HPDE6-E6E7 (cell line): Measurements from ENCODE around the gene SGPL1.

ENCODE experiments used
- DNase-seq: peaks from one replicate; pipeline ENCODE4 v3.0.0; 2011; ENCODE audit warnings: missing footprints; ENCODE audit errors: extremely low spot score

Gene SGPL1

DNA sequence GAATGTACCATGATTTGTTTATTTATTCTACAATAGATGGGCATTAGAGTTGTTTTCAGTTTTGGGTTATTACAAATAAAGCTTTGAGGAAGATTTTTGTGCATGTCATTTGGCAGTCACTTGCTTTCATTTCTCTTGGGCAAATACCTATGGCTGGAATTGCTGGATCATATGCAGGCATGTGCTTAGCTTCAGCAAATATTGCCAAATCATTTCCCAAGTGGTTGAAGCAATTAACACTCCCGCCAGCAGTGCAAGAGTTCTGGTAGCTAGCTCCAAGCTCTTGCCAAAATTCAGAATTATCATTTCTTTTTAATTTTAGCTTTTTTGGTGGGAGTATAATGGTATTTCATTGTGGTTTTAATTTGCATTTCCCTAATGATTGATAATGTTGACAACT is 105.5 kb downstream of the SGPL1 start:
- no peak for DNase-seq

DNA sequence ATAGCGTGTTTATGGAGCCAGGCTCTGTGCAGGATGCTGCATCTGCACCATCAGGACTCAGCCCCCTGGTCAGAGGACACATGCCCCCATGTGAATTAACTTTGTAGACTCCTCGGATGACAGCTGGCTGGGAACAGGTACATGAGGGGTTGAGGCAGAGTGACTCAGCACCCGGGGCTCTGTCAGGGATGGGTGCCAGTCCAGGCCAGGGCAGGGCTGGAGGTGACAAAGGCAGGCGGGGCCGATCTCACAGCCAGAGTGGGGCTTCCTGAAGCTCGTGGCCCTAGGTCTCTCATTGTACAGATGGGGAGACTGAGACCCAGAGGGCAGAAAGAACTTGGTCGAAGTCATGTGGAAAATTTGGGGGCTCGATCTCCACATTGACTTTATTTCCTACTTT is 107.9 kb downstream of the SGPL1 start:
- DNase-seq: no peak

DNA sequence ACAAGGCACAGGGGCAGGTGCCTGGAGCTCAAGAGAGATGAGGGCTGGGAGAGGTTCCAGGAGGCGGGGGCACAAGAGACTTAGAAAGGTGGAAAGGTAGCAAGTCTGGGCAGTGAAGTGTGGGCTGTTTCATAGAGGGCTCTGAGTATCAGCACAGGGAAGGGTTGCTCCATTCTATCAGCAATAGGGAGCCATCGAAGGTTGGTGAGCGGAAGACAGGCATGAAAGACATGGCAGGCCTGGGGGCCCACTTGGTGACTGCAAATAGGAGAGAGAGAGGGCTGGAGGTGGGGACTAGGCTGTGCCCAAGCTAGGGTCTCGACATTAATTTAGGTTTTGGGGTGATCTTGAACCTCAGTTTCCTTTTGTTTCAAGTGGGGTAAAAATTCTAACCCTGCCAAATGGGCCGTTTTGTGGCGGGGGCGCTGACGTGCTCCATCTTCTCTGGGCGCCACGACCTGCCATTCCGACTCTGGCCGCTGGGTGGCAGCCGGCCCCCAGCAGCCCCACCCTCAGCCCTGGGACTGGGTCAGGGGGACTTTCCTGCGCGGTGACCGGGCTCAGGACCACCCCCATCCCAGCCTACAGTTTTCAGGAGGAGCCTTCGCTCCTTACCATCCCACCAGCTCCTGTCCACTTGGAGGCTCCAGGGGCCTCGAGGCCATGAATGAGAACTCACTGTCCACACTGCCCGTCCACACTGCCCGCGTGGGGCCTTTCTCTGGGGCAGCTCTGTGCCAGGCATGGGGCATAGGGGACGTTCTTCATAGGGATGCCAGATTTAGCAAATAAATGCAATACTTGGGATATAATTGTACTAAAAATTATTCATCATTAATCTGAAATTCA is 109.9 kb downstream of the SGPL1 start:
- peak; percentile 37 for DNase-seq

DNA sequence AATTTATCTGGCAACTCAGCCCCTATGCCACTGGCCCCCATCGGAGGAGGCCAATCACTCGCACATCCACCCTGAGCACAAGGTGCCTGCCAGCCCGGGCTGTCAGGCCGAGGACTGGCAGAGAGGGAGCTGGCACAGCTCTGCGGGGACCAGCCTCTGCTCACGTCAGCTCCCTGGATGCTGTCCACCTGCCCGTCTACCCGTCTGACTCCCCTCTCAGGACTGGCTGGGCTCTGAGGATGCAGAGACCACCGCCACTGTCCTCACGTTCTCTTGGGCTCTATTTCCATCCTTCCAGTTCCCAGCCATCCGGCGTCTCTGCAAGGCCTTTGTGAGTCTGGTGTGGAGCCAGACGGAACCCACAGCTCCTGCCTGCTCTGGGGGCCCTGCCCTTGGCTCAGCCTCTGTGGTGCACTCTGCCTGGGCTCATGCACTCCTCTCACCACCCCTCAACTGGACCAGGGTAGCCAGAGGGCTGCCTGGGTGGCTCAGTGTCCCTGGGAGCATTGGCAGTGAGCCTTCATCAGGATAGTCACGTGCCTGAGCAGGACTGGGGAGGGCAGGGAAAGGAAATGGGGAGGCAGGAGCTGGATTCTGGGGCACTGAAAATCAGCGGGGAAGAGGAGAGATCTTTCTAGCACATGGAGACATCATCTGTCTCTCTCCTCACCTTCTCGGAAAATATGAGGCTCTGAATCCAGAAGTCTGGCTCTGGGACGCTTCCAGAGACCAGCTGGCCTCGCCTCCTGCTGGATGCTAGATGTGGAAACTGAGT is 110.7 kb downstream of the SGPL1 start:
- no peak for DNase-seq

DNA sequence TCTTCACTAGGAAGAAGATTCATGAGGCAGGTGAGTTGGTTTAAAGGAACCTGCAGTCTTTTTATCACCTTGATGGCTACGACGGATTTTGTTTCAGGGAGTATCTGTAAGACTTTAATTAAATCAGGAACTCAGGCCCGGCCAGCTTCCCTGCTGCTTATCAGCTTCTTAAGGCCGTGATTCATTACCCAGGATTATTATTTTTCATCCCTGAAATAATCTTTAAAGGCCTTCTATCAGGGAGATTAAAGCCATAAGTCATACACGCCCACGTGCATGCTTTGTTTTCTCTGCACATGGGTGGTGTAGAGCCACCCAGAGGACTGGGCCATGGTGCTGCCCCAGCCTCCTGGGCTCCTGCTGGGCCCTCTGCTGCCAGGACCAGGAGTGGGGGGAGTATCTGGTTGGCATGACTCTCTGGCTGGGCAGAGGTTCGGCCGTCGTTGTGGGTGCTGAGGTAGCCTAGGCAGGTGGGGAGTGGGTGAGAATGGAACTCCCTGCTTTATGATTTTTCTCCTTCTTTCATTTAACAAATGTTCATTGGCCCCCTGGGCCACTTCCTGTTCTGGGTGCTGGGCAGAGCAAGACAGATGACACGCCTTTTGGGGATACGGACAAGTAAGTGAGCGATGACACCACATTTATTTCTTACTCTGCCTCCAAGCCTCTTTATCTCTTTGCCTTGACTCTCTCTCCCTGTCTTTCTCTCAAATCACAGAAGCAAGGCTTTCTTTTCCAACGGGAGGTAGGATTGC is 111.6 kb downstream of the SGPL1 start:
- DNase-seq: no peak

DNA sequence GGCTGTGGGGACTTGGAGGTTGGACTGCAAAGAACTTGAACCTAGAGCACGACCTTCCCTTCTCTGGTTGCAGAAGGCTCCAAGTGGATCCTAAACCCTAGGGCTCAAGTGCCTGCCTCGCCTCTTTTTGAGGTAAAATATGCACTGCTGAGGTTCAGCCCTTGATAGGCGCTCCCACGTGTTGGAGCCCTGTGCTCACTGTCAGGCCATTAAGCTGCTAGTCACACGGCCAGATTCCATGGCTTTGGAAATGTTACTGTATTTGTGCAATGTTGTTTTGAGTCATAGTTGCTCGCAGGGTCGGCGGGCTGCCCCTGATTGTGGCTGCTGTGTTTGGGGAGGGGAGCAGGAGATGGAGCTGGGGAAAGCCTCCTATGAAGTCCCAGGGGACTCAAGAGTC is 112.4 kb downstream of the SGPL1 start:
- no peak for DNase-seq

DNA sequence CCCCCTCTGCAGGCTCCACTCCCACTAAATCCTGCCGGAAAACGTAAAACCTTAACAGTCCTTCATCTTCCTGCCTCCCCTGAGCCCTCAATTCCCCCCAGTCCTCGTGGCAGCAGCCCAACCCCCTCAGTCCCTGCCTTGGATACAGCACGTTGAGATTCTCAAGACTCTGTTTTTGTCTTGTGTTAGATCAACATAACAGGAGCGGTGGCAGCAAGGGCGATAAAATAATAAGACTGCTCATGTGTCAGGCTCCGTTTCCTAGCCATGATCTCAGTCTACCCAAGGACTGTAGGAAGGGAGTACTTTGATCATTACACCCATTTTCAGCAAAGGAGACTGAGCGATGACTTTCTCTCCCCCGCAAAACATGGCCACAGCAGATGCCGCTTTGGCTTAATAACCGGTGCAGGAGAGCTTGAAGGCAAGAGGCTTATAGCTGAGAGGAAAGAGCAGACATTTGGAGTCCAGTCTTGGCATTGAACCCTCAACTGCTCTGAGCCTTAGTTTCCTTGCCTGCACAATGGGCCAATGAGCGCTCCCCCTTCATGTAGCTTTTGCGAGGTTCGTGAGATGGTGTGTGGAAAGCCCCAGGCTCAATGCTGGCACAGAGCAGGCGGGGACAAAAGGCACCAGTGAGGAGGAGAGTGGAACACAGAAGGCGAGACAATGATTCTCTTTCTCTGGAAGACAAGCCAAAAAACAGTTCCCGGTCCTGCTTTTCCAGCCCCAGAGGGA is 114.7 kb downstream of the SGPL1 start:
- no peak for DNase-seq
